AG20443 (cell line): ENCODE data around the gene TOPBP1.
"Not testable (repeated sequence)": the region's sequence is repeated elsewhere in the genome, so short reads cannot be mapped to it uniquely, and the experiment has no call there.

Source experiments
- DNase-seq: peaks from one replicate; pipeline ENCODE4 v3.0.0; 2012; ENCODE audit warnings: low spot score, mixed read lengths

The TOPBP1 gene

GRCh38 chr3:133674290-133674919 lies 12.7 kb upstream of the TOPBP1 start:
- DNase-seq: no peak

- DNase-seq: no peak
Measured at GRCh38 chr3:133673746-133674145, 12.0 kb upstream of the TOPBP1 start.

GRCh38 chr3:133672461-133672860 lies 10.7 kb upstream of the TOPBP1 start:
- no peak for DNase-seq

- DNase-seq: no peak
Measured at GRCh38 chr3:133670525-133670995, 8.8 kb upstream of the TOPBP1 start.

GRCh38 chr3:133669949-133670524 lies 8.3 kb upstream of the TOPBP1 start:
- no peak for DNase-seq

GRCh38 chr3:133667118-133667517 lies 5.4 kb upstream of the TOPBP1 start:
- no peak for DNase-seq

GRCh38 chr3:133665188-133665587 lies 3.4 kb upstream of the TOPBP1 start:
- not testable (repeated sequence) for DNase-seq

GRCh38 chr3:133663569-133664313 lies 2.0 kb upstream of the TOPBP1 start:
- peak; percentile 58 for DNase-seq

GRCh38 chr3:133662278-133662651 lies 524 bp upstream of the TOPBP1 start:
- peak; percentile 30 for DNase-seq

GRCh38 chr3:133659806-133660205 lies 1.9 kb downstream of the TOPBP1 start:
- DNase-seq: no peak

GRCh38 chr3:133655731-133656515 lies 5.8 kb downstream of the TOPBP1 start:
- no peak for DNase-seq

- no peak for DNase-seq
Measured at GRCh38 chr3:133649486-133650068, 12.2 kb downstream of the TOPBP1 start.

GRCh38 chr3:133644768-133645167 lies 17.0 kb downstream of the TOPBP1 start:
- DNase-seq: peak; percentile 9

GRCh38 chr3:133643611-133644010 lies 18.1 kb downstream of the TOPBP1 start:
- DNase-seq: no peak

GRCh38 chr3:133641254-133641653 lies 20.5 kb downstream of the TOPBP1 start:
- DNase-seq: no peak

- no peak for DNase-seq
Measured at GRCh38 chr3:133633439-133633838, 28.3 kb downstream of the TOPBP1 start.

- no peak for DNase-seq
Measured at GRCh38 chr3:133629146-133629545, 32.6 kb downstream of the TOPBP1 start.

GRCh38 chr3:133627789-133628188 lies 34.0 kb downstream of the TOPBP1 start:
- no peak for DNase-seq

- no peak for DNase-seq
Measured at GRCh38 chr3:133620066-133620784, 41.5 kb downstream of the TOPBP1 start.

- no peak for DNase-seq
Measured at GRCh38 chr3:133611534-133611933, 50.2 kb downstream of the TOPBP1 start.

- DNase-seq: peak; percentile 56
Measured at GRCh38 chr3:133610031-133610430, 51.7 kb downstream of the TOPBP1 start.
